HG03135 (cell line): Measurements from ENCODE around the gene AAGAB.
"Not testable (repeated sequence)": the region's sequence is repeated elsewhere in the genome, so short reads cannot be mapped to it uniquely, and the experiment has no call there.

Source experiments
- ATAC-seq: cut with Tn5 transposase; IDR thresholded peaks from one replicate; pipeline ENCODE4 v1.9.1; 2021; ENCODE audit warnings: mild to moderate bottlenecking, moderate library complexity; ENCODE audit not compliant: unreplicated experiment

Gene AAGAB

GRCh38 chr15:67254238-67255175, at the start of gene AAGAB, which contains the start of gene IQCH:
Gene AAGAB, minus strand, starts transcription at chr15:67254661. Its CDS starts 30 bp downstream, at chr15:67254631.
Gene IQCH, plus strand, starts transcription at chr15:67254786. Its CDS starts 111 bp downstream, at chr15:67254897.
- ATAC-seq = peak; percentile 96

- no peak for ATAC-seq
Measured at GRCh38 chr15:67303490-67304363, 49.3 kb upstream of the AAGAB start.

GRCh38 chr15:67300266-67301025, 46.0 kb upstream of the AAGAB start:
- no peak for ATAC-seq

- ATAC-seq = no peak
Measured at GRCh38 chr15:67296684-67297083, 42.2 kb upstream of the AAGAB start.

- ATAC-seq = no peak
Measured at GRCh38 chr15:67296188-67296587, 41.7 kb upstream of the AAGAB start.

- no peak for ATAC-seq
Measured at GRCh38 chr15:67290319-67290718, 35.9 kb upstream of the AAGAB start.

- ATAC-seq = not testable (repeated sequence)
Measured at GRCh38 chr15:67286400-67286799, 31.9 kb upstream of the AAGAB start.

GRCh38 chr15:67285625-67286024, 31.2 kb upstream of the AAGAB start:
- not testable (repeated sequence) for ATAC-seq

GRCh38 chr15:67281714-67282113, 27.3 kb upstream of the AAGAB start:
- no peak for ATAC-seq

- ATAC-seq = no peak
Measured at GRCh38 chr15:67280217-67280616, 25.8 kb upstream of the AAGAB start.

GRCh38 chr15:67276666-67277065, 22.2 kb upstream of the AAGAB start:
- ATAC-seq = no peak

- ATAC-seq = no peak
Measured at GRCh38 chr15:67274236-67274635, 19.8 kb upstream of the AAGAB start.

GRCh38 chr15:67267951-67268941, 13.8 kb upstream of the AAGAB start:
- ATAC-seq = no peak

GRCh38 chr15:67267440-67267839, 13.0 kb upstream of the AAGAB start:
- ATAC-seq = no peak

GRCh38 chr15:67266870-67267269, 12.4 kb upstream of the AAGAB start:
- no peak for ATAC-seq

GRCh38 chr15:67259806-67260205, 5.3 kb upstream of the AAGAB start:
- ATAC-seq = no peak

- ATAC-seq = no peak
Measured at GRCh38 chr15:67259379-67259778, 4.9 kb upstream of the AAGAB start.

GRCh38 chr15:67258412-67258811, 4.0 kb upstream of the AAGAB start:
- ATAC-seq = not testable (repeated sequence)

- no peak for ATAC-seq
Measured at GRCh38 chr15:67256051-67256450, 1.6 kb upstream of the AAGAB start.
